Neutrophil (primary cell): ENCODE results near the gene NCAM2.

ENCODE experiments used
- H3K27ac ChIP-seq: fragments of 200-600 bp; sonication (generic); 2 replicates; pipeline ENCODE4 v1.5.1; 2016; ENCODE audit warnings: mild to moderate bottlenecking, moderate library complexity
- H3K27me3 ChIP-seq: fragments of 200-600 bp; sonication (generic); 2 replicates; pipeline ENCODE4 v1.6.0; 2016; ENCODE audit warnings: mild to moderate bottlenecking
- H3K36me3 ChIP-seq: fragments of 200-600 bp; sonication (generic); 2 replicates; pipeline ENCODE4 v1.5.1; 2017
- H3K4me1 ChIP-seq, 2 experiments: fragments of 200-600 bp in 1 of 2; sonication (generic) in 1 of 2; 1 replicate in 1 of 2; 2 replicates in 1 of 2; pipeline versions ENCODE4 v1.5.1 to v1.6.1; 2013 to 2016; ENCODE audit warnings: low read depth in 1 of 2, low read length in 1 of 2, mild to moderate bottlenecking in 1 of 2, moderate library complexity in 1 of 2; ENCODE audit not compliant: control insufficient read depth in 1 of 2, insufficient read depth in 1 of 2
- H3K4me3 ChIP-seq, 2 experiments: fragments of 200-600 bp in 1 of 2; sonication (generic) in 1 of 2; 1 replicate in 1 of 2; 2 replicates in 1 of 2; pipeline ENCODE4 v1.5.1; 2013 to 2016; ENCODE audit warnings: low read depth in 1 of 2, low read length in 1 of 2, mild to moderate bottlenecking in 1 of 2, moderate library complexity in 1 of 2
- H3K9me3 ChIP-seq: fragments of 200-600 bp; sonication (generic); 2 replicates; pipeline ENCODE4 v1.5.1; 2016
- TF ChIP-seq, protein P1 (sequence below): fragments of 200-600 bp; sonication (generic); IDR thresholded peaks from 2 replicates; pipeline ENCODE4 v1.5.1; 2016; ENCODE audit warnings: antibody characterized with exemption

The NCAM2 gene

DNA sequence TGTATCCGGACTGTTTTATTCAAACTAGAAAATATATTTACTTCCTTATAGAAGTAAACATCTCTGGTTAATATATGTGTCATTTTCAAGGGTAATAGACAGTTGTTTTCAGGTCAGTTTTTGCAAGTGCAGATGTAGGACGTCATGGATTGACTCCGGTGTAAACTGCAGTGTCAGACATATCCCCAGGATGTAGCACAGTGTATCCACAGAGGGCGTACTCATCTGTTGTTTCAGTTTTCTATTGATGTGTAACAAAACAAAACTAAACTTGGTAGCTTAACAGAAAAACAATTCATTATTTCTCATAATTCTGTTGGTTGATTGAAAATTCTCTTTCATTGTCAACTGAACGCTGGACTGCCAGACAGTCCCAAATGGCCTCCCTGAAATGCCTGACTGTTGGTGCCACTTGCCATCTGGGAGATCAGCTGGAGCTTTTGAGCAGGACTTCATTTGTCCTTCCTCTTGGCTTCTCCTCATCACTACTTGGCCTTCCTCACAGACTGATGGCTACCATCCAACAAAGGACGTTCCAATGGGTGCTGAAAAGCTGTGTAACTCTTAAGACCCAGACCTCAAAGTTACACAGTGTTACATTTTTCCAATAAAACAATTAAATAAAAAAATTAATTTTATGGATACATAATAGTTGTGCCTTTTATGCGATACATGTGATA lies 181.6 kb downstream of the NCAM2 start:
- H3K4me1 ChIP-seq: no peaks in the 10 kb centered on the region
- H3K9me3 ChIP-seq: no peaks in the 10 kb centered on the region
- TF ChIP-seq, protein P1, sequence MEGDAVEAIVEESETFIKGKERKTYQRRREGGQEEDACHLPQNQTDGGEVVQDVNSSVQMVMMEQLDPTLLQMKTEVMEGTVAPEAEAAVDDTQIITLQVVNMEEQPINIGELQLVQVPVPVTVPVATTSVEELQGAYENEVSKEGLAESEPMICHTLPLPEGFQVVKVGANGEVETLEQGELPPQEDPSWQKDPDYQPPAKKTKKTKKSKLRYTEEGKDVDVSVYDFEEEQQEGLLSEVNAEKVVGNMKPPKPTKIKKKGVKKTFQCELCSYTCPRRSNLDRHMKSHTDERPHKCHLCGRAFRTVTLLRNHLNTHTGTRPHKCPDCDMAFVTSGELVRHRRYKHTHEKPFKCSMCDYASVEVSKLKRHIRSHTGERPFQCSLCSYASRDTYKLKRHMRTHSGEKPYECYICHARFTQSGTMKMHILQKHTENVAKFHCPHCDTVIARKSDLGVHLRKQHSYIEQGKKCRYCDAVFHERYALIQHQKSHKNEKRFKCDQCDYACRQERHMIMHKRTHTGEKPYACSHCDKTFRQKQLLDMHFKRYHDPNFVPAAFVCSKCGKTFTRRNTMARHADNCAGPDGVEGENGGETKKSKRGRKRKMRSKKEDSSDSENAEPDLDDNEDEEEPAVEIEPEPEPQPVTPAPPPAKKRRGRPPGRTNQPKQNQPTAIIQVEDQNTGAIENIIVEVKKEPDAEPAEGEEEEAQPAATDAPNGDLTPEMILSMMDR: no peak
- no peak overlapping the region for H3K27ac ChIP-seq
- no peaks in the 10 kb centered on the region for H3K27me3 ChIP-seq
- no peak overlapping the region for H3K4me3 ChIP-seq
- H3K36me3 ChIP-seq: no peaks in the 10 kb centered on the region

DNA sequence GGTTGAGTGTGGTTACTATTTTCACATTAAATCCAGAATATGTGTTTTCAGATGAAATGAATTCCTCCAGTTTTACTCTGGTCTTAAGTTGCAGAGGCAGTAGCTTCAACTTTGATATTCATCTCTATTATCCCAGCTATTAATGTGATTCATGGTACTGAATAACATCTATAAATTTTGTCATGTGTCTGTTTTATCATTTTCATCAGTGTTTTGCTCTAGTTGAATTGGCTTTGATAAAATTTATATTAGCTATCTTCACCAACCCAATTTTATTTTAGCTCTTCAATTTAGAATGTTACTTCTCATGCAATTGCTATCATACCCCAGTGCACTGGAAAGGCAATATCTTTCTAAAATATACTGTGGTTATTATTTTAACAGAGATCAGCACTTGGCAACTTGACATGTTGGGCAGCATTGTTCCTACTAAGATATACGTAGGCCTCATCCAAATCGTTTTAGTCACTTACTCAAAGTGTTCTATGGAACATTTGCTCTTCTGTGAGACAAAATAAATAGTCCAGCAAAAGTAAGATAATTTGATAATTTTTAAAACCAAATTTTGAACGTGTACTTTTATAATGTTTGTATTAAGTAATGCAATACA lies 184.3 kb downstream of the NCAM2 start:
- Histone ChIP-seq H3K9me3 (no peaks in the 10 kb centered on the region), H3K36me3 (no peaks in the 10 kb centered on the region), H3K4me1 (no peaks in the 10 kb centered on the region), H3K4me3 (no peak overlapping the region), H3K27ac (no peak overlapping the region), H3K27me3 (no peaks in the 10 kb centered on the region)
- TF ChIP-seq, protein P1: no peak

DNA sequence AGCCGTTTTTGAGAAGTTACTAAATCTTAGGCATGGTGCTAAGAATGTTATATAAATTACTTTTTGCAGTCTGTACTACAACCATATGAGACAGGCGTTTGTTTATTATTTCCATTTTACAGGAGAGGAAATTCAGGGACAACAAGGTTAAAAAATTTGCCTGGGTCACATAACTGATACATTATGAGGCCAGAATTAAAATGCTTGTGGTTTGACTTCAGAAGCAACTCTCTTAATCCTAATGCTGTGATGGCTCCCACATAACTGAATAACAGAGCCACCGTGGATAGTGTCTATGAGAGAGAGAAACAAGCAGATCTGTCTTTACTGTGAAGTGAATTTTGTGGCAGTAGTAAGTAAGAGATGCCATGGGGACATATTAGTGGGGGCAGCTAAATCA lies 184.9 kb downstream of the NCAM2 start:
- H3K4me3 ChIP-seq: no peak overlapping the region
- no peaks in the 10 kb centered on the region for H3K4me1 ChIP-seq
- H3K27ac ChIP-seq: no peak overlapping the region
- no peaks in the 10 kb centered on the region for H3K27me3 ChIP-seq
- no peaks in the 10 kb centered on the region for H3K36me3 ChIP-seq
- H3K9me3 ChIP-seq: no peaks in the 10 kb centered on the region
- TF ChIP-seq, protein P1: no peak

DNA sequence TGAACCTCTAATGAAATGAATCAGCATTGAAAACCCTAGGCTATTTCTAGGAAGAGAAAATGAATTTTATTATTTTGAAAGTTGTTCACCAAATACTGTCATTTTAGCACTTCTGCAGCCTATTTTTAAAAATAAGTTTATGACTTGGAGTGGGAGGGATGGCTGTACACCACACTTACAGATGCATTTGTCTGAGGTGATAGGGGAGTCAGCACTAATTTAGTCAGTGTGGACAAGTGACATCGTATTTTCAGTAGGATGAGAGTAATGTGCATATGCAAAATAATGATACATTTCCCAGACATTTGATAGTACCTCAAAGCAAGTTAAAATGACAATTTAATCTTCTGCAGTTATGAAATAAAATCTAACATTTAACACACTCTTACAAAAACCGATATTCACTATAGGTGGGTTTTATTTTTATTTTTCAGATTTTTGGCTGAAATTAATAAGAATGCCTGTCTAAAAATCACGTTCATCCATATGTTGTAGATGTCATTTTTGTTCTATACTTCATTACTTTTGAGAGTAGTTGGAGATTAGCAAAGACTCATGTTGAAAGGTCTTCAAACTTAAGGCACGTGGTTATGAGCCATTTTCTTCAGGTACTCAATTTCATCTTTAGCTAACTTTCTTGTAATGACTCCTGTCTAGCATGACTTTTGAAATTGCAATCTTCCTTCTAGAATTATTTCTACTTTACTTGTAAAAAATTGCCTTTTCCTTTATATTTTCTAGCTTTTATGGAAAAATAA lies 186.7 kb downstream of the NCAM2 start:
- TF ChIP-seq, protein P1: no peak
- Histone ChIP-seq H3K27me3 (no peaks in the 10 kb centered on the region), H3K4me1 (no peaks in the 10 kb centered on the region), H3K36me3 (no peaks in the 10 kb centered on the region), H3K4me3 (no peak overlapping the region), H3K9me3 (no peaks in the 10 kb centered on the region), H3K27ac (no peak overlapping the region)

DNA sequence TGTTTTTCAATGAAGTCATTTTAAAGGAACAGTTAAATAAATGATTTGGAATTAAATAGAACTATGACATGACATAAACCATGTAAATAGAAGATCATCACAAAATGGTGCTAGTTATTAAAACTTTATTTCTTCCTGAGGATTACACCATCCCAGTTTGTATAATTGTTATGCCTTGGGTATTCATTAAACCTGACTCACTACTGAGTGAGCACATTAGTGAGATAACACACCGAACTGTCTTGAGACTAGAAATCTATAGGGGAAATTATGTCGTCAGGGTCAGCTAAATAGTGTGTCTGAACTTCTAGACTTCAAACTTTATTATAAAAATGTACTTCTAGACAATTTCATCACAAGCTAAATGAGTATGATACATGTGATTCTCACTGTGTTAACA lies 189.4 kb downstream of the NCAM2 start:
- no peak overlapping the region for H3K4me3 ChIP-seq
- no peak overlapping the region for H3K27ac ChIP-seq
- TF ChIP-seq, protein P1: no peak
- no peaks in the 10 kb centered on the region for H3K36me3 ChIP-seq
- no peaks in the 10 kb centered on the region for H3K27me3 ChIP-seq
- H3K9me3 ChIP-seq: no peaks in the 10 kb centered on the region
- no peaks in the 10 kb centered on the region for H3K4me1 ChIP-seq
